ENCODE data around the gene TRPM5. TPM values are rescaled to one million over a fixed set of nuclear protein-coding genes. Genes with fewer than 3 reads are reported as not detected.

Gene TRPM5
- total RNA-seq, 4 donors from 2014 or later = not detected

GRCh38 chr11:2461956-2462542, 17.7 kb upstream of the TRPM5 start:
- H3K4me3 ChIP-seq = no peak overlapping the region
- TF ChIP-seq POLR2A (IDR thresholded peaks at IDR 0.05) (no peak), CTCF (IDR thresholded peaks at IDR 0.05) (no peak)
- no peaks in the 10 kb centered on the region for H3K36me3 ChIP-seq
- intact Hi-C loops (cut with DNase I) = no loop called here
- H3K9me3 ChIP-seq = no peaks in the 10 kb centered on the region
- no peaks in the 10 kb centered on the region for H3K27me3 ChIP-seq
- no peak overlapping the region for H3K27ac ChIP-seq
- H3K4me1 ChIP-seq = peaks cover 0 to 8% (median 0%) of the 10 kb centered on the region in 3 donors
- no peak for DNase-seq
- WGBS, 2 donors = 68 to 88% methylated on average over 3 to 9 of the region's 14 CpGs

GRCh38 chr11:2461253-2461955, 17.1 kb upstream of the TRPM5 start:
- intact Hi-C loops (cut with DNase I) = no loop called here
- H3K36me3 ChIP-seq = no peaks in the 10 kb centered on the region
- H3K27me3 ChIP-seq = no peaks in the 10 kb centered on the region
- H3K27ac ChIP-seq = no peak overlapping the region
- no peaks in the 10 kb centered on the region for H3K9me3 ChIP-seq
- TF ChIP-seq POLR2A (IDR thresholded peaks at IDR 0.05) (no peak), CTCF (IDR thresholded peaks at IDR 0.05) (no peak)
- H3K4me1 ChIP-seq = peaks cover 0 to 3% (median 0%) of the 10 kb centered on the region in 3 donors
- no peak overlapping the region for H3K4me3 ChIP-seq
- WGBS, 2 donors = 76 to 84% methylated on average over 3 to 6 of the region's 17 CpGs
- no peak for DNase-seq

GRCh38 chr11:2460540-2461252, 16.4 kb upstream of the TRPM5 start:
- Histone ChIP-seq H3K36me3 (no peaks in the 10 kb centered on the region), H3K27me3 (no peaks in the 10 kb centered on the region), H3K4me3 (no peak overlapping the region), H3K9me3 (no peaks in the 10 kb centered on the region), H3K27ac (no peak overlapping the region), H3K4me1 (peaks cover 0 to 3% (median 0%) of the 10 kb centered on the region in 3 donors)
- no peak for TF ChIP-seq CTCF (IDR thresholded peaks at IDR 0.05)
- no peak for TF ChIP-seq POLR2A (IDR thresholded peaks at IDR 0.05)
- no peak for DNase-seq
- 87 to 100% methylated on average over 3 to 6 of the region's 15 CpGs for WGBS, 2 donors
- intact Hi-C loops (cut with DNase I) = no loop called here

GRCh38 chr11:2459796-2460531, 15.7 kb upstream of the TRPM5 start:
- no peak for TF ChIP-seq CTCF (IDR thresholded peaks at IDR 0.05)
- TF ChIP-seq POLR2A (IDR thresholded peaks at IDR 0.05) = no peak
- Histone ChIP-seq H3K9me3 (no peaks in the 10 kb centered on the region), H3K27ac (no peak overlapping the region), H3K4me3 (no peak overlapping the region), H3K4me1 (peaks cover 0 to 3% (median 0%) of the 10 kb centered on the region in 3 donors), H3K27me3 (no peaks in the 10 kb centered on the region), H3K36me3 (no peaks in the 10 kb centered on the region)
- intact Hi-C loops (cut with DNase I) = no loop called here
- no peak for DNase-seq
- WGBS, 2 donors = 82 to 100% methylated on average over 2 to 4 of the region's 13 CpGs

All from esophagus squamous epithelium (tissue), 5 donors.